Stimulated activated CD8-positive, alpha-beta memory T cell treated with anti-CD3 and anti-CD28 coated beads, Interleukin-7, amount 100 ng/mL, for 48 hours (primary cell): ENCODE measurements around the gene DOCK1.
"Not testable (repeated sequence)": the region's sequence is repeated elsewhere in the genome, so short reads cannot be mapped to it uniquely, and the experiment has no call there.

ENCODE experiments used
- DNase-seq, 2 donors: peaks; one replicate each; pipeline ENCODE4 v3.0.0-alpha.2; 2020; ENCODE audit warnings: low read depth in 1 of 2; ENCODE audit errors: extremely low read depth in 1 of 2

The DOCK1 gene

GRCh38 chr10:126904818-126905701 is at the start of gene DOCK1:
Gene DOCK1 (plus strand): TSS chr10:126905428. CDS start chr10:126905518, 90 bp downstream.
- no peak for DNase-seq

GRCh38 chr10:126857178-126857806 is 47.9 kb upstream of the DOCK1 start:
- DNase-seq: no peak

GRCh38 chr10:126867567-126868365 is 37.5 kb upstream of the DOCK1 start:
- no peak for DNase-seq

GRCh38 chr10:126868371-126868770 is 36.9 kb upstream of the DOCK1 start:
- no peak for DNase-seq

- DNase-seq: no peak
Observed at GRCh38 chr10:126872135-126872534, 33.1 kb upstream of the DOCK1 start.

GRCh38 chr10:126872768-126873167 is 32.5 kb upstream of the DOCK1 start:
- DNase-seq: no peak

- DNase-seq: no peak
Observed at GRCh38 chr10:126876456-126876855, 28.8 kb upstream of the DOCK1 start.

- DNase-seq: no peak
Observed at GRCh38 chr10:126877390-126877789, 27.8 kb upstream of the DOCK1 start.

- no peak for DNase-seq
Observed at GRCh38 chr10:126878594-126878993, 26.6 kb upstream of the DOCK1 start.

- DNase-seq: no peak
Observed at GRCh38 chr10:126880926-126881325, 24.3 kb upstream of the DOCK1 start.

GRCh38 chr10:126882055-126882454 is 23.2 kb upstream of the DOCK1 start:
- not testable (repeated sequence) for DNase-seq

GRCh38 chr10:126888436-126888835 is 16.8 kb upstream of the DOCK1 start:
- DNase-seq: not testable (repeated sequence)

GRCh38 chr10:126889421-126889820 is 15.8 kb upstream of the DOCK1 start:
- DNase-seq: no peak

GRCh38 chr10:126890797-126891196 is 14.4 kb upstream of the DOCK1 start:
- DNase-seq: not testable (repeated sequence)

- DNase-seq: no peak
Observed at GRCh38 chr10:126892226-126893175, 12.7 kb upstream of the DOCK1 start.

- DNase-seq: no peak
Observed at GRCh38 chr10:126893206-126893605, 12.0 kb upstream of the DOCK1 start.

GRCh38 chr10:126893841-126894240 is 11.4 kb upstream of the DOCK1 start:
- no peak for DNase-seq

GRCh38 chr10:126895214-126895781 is 9.9 kb upstream of the DOCK1 start:
- no peak for DNase-seq

GRCh38 chr10:126898460-126898859 is 6.8 kb upstream of the DOCK1 start:
- DNase-seq: no peak

- not testable (repeated sequence) for DNase-seq
Observed at GRCh38 chr10:126899529-126899928, 5.7 kb upstream of the DOCK1 start.
